KMS-11 (cell line): Measurements from ENCODE around the gene FAM163B.

Experiments
- H2AFZ ChIP-seq: fragments of 200-600 bp; sonication (generic); 2 replicates; pipeline ENCODE4 v1.6.1; 2016; ENCODE audit warnings: antibody characterized with exemption, mixed run types, low read depth
- H3K27ac ChIP-seq: fragments of 200-600 bp; sonication (generic); 2 replicates; pipeline ENCODE4 v1.6.1; 2016; ENCODE audit warnings: mild to moderate bottlenecking, mixed run types
- H3K27me3 ChIP-seq: fragments of 200-600 bp; sonication (generic); 2 replicates; pipeline ENCODE4 v1.6.1; 2017; ENCODE audit warnings: mild to moderate bottlenecking, low read depth, mixed run types, moderate library complexity; ENCODE audit not compliant: insufficient read depth
- H3K36me3 ChIP-seq: fragments of 200-600 bp; sonication (generic); 2 replicates; pipeline ENCODE4 v1.6.1; 2017; ENCODE audit warnings: mild to moderate bottlenecking, mixed run types; ENCODE audit not compliant: insufficient read depth
- H3K4me1 ChIP-seq: fragments of 200-600 bp; sonication (generic); 2 replicates; pipeline ENCODE4 v1.6.1; 2016; ENCODE audit warnings: mild to moderate bottlenecking, low read depth, mixed run types; ENCODE audit not compliant: poor library complexity, severe bottlenecking
- H3K4me2 ChIP-seq: fragments of 200-600 bp; sonication (generic); 2 replicates; pipeline ENCODE4 v1.7.0; 2016; ENCODE audit warnings: mild to moderate bottlenecking, mixed run types
- H3K4me3 ChIP-seq: fragments of 200-600 bp; sonication (generic); IDR thresholded peaks from 2 replicates; pipeline ENCODE4 v1.6.1; 2017; ENCODE audit warnings: low read depth, low read length, mixed read lengths; ENCODE audit not compliant: insufficient read depth
- H3K79me2 ChIP-seq: fragments of 200-600 bp; sonication (generic); 2 replicates; pipeline ENCODE4 v1.6.1; 2016; ENCODE audit warnings: low read depth, mixed run types; ENCODE audit not compliant: insufficient read depth
- H3K9ac ChIP-seq: fragments of 200-600 bp; sonication (generic); 2 replicates; pipeline ENCODE4 v1.6.1; 2016; ENCODE audit warnings: mild to moderate bottlenecking, mixed run types
- H4K20me1 ChIP-seq: fragments of 200-600 bp; sonication (generic); 2 replicates; pipeline ENCODE4 v1.6.1; 2016; ENCODE audit warnings: mild to moderate bottlenecking, mixed run types; ENCODE audit not compliant: insufficient read depth
- TF ChIP-seq, protein P1 (sequence below): fragments of 200-600 bp; sonication (generic); conservative IDR thresholded peaks from 2 replicates; pipeline ENCODE4 v1.6.1; 2017; ENCODE audit warnings: low read depth, mild to moderate bottlenecking, antibody characterized with exemption, low read length, moderate library complexity, mixed read lengths

Gene FAM163B

DNA sequence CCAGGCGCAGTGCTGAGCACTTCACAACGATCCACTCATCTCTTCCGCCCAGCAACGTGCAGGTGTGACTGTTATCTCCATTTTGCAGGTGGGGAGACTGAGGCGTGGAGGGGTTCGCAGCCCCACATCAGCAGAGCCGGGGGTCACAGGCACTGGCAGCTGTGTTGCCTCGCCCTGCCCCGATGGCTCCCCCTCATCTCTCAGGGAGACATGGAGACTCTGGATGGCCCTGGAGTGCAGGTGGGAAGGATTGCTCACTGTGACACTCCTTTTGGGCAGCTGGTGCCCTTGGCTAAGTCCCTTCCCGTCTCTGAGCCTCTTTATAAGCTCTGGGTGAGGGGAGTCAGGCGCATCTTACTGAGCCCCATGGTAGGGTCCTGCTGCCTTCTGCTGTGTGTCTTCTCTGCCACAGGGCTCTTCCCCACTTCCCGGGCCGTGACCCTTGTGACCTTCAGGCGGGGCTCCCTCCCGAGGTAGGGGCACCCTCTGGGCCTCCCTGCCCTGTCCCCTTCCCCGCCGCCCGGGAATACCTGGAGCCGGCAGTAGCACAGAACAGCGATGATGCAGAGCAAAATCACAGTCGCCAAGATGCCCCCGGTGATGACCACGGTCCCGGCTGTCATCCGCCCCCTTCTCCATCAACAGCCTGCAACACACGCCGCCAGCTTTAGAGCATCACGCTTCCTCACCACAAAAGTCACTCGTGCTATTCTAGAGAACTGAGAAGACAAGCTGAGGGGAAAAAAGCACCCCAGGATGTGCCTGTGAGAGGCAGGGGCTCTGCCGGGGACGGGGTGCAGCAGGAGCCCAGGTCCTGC, 29.4 kb downstream of the FAM163B start:
- Histone ChIP-seq H3K4me3 (no peak overlapping the region), H3K36me3 (no peaks in the 10 kb centered on the region), H3K4me2 (no peak overlapping the region), H3K27ac (no peak overlapping the region), H2AFZ (no peak overlapping the region), H4K20me1 (no peaks in the 10 kb centered on the region), H3K9ac (no peak overlapping the region), H3K4me1 (no peaks in the 10 kb centered on the region), H3K27me3 (peaks cover 73% of the 10 kb centered on the region), H3K79me2 (no peaks in the 10 kb centered on the region)
- TF ChIP-seq, protein P1, sequence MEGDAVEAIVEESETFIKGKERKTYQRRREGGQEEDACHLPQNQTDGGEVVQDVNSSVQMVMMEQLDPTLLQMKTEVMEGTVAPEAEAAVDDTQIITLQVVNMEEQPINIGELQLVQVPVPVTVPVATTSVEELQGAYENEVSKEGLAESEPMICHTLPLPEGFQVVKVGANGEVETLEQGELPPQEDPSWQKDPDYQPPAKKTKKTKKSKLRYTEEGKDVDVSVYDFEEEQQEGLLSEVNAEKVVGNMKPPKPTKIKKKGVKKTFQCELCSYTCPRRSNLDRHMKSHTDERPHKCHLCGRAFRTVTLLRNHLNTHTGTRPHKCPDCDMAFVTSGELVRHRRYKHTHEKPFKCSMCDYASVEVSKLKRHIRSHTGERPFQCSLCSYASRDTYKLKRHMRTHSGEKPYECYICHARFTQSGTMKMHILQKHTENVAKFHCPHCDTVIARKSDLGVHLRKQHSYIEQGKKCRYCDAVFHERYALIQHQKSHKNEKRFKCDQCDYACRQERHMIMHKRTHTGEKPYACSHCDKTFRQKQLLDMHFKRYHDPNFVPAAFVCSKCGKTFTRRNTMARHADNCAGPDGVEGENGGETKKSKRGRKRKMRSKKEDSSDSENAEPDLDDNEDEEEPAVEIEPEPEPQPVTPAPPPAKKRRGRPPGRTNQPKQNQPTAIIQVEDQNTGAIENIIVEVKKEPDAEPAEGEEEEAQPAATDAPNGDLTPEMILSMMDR, result no peak

DNA sequence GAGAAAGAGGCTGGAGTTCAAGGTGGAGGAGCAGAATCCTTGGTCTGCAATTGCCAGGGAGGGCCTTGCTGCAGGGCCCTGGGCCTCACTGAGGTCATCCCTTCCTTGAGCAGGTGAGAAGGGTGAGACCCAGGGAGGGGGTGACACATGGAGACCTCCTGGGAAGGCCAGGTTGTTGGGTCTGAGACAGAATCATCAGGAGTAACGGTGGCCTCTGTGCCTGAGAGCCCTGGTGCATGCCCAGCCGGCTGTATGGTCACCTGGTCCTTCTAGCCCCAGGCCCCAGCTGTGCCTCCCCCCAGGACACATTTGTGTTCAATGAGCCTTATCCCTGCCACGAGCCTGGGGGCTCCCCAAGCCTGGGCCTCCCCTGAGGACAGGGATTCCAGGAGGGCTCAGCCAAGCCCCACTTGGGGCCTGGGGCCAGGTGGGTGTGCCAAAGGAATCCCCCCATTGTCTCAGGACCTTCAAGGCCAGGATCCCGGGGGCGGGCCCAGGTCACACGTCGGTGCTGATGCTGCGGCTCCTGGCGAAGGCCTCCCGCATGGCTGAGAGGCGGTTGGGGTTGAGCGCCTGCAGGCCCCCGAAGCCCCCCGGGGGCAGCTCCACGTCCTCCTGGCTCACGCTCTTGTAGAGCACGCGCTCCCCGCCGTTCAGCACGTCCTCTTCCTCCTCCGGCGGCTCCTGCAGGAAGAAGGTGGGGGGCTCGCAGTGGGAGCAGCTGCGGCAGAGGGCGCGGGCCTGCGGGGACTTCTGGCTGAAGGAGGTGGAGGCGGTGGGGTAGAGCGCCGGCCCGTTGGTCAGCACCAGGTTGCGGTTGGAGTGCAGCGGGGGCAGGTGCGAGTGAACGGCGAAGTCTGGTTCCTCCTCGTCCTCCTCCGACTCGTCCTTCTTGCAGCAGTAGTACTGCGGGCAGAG, 30.4 kb downstream of the FAM163B start:
- Histone ChIP-seq H3K79me2 (no peaks in the 10 kb centered on the region), H3K27me3 (peaks cover 64% of the 10 kb centered on the region), H3K4me1 (no peaks in the 10 kb centered on the region), H4K20me1 (no peaks in the 10 kb centered on the region), H3K9ac (no peak overlapping the region), H3K4me2 (no peak overlapping the region), H3K36me3 (no peaks in the 10 kb centered on the region), H3K4me3 (no peak overlapping the region), H2AFZ (no peak overlapping the region), H3K27ac (no peak overlapping the region)
- TF ChIP-seq, protein P1, result no peak

DNA sequence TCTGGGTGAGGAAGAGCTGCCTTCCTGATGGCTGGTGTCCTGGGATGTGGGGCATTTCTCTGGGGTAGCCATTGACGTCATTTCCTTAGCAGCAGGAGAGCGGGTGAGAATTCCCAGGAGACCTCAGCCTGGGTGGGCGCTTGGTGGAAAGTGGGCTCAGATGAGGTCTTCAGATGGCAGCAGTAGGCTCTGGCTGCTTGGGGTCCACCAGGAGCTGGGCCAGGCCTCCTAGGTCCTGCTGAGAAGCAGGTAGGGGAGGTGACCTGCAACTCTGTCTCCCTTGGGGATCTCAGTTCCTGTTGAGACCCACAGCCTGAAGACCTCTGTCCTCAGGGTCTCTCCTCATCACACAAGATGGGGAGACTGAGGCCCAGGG, 31.5 kb downstream of the FAM163B start:
- H3K27me3 ChIP-seq, result peaks cover 62% of the 10 kb centered on the region

More for the DNA sequence above, 31.5 kb downstream of the FAM163B start:
- H3K9ac ChIP-seq, result no peak overlapping the region
- TF ChIP-seq, protein P1, result no peak
- no peaks in the 10 kb centered on the region for H3K36me3 ChIP-seq
- no peaks in the 10 kb centered on the region for H4K20me1 ChIP-seq
- no peak overlapping the region for H3K27ac ChIP-seq
- no peak overlapping the region for H2AFZ ChIP-seq
- no peaks in the 10 kb centered on the region for H3K4me1 ChIP-seq
- no peak overlapping the region for H3K4me2 ChIP-seq
- no peaks in the 10 kb centered on the region for H3K79me2 ChIP-seq
- H3K4me3 ChIP-seq, result no peak overlapping the region
